GM19463 (cell line): ENCODE measurements around the gene CLEC4G.
"Not testable (repeated sequence)": the region's sequence is repeated elsewhere in the genome, so short reads cannot be mapped to it uniquely, and the experiment has no call there.

Source experiments
- ATAC-seq: cut with Tn5 transposase; IDR thresholded peaks from one replicate; pipeline ENCODE4 v1.9.1; 2021; ENCODE audit warnings: mild to moderate bottlenecking, moderate library complexity; ENCODE audit not compliant: unreplicated experiment

CLEC4G gene, protein sequence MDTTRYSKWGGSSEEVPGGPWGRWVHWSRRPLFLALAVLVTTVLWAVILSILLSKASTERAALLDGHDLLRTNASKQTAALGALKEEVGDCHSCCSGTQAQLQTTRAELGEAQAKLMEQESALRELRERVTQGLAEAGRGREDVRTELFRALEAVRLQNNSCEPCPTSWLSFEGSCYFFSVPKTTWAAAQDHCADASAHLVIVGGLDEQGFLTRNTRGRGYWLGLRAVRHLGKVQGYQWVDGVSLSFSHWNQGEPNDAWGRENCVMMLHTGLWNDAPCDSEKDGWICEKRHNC

DNA sequence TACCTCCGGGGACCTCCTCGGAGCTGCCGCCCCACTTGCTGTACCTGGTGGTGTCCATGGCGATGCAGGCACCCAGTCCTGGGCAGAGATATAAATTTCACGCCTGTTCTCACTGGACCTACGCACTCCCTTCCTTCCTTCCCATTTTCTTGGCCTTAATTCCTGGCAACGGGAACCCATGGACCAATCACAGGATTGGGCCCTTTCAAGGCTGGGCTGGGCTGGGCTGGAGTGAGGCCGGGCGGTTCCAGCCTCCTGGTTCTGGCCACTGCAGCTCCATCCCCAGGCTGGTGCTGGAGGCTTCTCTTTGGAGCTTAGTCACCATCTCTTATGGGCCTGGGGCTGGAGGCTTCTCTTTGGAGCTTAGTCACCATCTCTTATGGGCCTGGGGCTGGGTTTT, at the start of gene CLEC4G:
TSS of gene CLEC4G (minus strand) at position 66 of the 400 bp plus-strand sequence. CDS start at position 58, 8 bp downstream.
- ATAC-seq, result no peak

DNA sequence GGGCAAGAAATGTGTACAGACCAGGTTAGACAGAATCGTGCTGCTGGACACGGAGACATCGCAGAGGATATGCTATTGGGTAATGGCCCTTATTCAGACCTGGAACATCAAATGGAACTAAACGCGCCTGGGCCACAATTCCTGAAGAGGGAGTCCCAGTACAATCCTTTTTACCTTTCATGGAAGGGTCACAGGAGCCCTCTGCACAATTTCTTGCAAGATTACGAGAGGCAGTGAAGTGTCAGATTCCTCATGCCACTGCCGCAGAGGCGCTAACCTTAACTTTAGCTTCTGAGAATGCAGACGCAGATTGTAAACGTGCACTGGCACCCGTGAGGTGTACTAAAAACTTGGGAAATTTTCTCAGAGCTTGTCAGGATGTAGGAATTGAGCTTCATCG, 49.2 kb upstream of the CLEC4G start:
- no peak for ATAC-seq

GRCh38 chr19:7779631-7780486, 47.9 kb upstream of the CLEC4G start:
- no peak for ATAC-seq

DNA sequence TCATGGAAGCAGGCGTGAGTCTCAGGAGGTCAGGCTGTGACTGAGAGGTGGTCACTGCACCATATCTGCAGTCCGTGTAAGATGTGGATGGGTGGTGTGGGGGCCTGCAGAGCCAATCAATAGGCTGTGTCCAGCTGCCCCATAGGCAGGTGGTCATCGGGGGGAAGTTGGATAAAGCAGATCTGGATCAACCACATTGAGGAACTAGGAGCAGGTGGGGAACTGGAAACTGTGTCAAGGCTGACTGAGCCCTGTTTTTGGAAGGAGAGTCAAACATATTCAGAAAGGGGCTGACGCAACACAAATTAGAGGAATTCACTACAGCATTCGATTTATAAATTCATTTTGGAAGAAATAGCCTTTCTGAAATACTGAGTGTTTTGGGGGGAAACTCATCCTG, 46.2 kb upstream of the CLEC4G start:
- ATAC-seq, result no peak

- ATAC-seq, result no peak
These were observed 43.9 kb upstream of the CLEC4G start for GRCh38 chr19:7775761-7776160.

- ATAC-seq, result no peak
These were observed 41.9 kb upstream of the CLEC4G start for GRCh38 chr19:7773841-7774240.

- ATAC-seq, result no peak
These were observed 40.9 kb upstream of the CLEC4G start for GRCh38 chr19:7772752-7773291.

DNA sequence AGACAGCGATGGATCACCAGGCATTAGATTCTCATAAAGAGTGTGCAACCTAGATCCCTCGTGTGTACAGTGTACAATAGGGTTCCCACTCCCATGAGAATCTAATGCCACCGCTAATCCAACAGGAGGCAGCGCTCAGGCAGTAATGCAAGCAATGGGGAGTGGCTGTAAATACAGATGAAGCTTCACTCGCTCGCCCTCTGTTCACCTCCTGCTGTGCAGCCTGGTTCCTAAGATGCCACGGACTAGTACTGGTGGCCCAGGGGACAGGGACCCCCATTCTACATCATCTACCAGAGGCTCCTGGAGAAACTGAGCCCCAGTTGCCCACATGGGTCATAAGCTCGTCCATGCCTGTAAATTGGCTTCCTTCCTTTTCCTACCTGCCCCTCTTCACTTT, 39.2 kb upstream of the CLEC4G start:
- ATAC-seq, result no peak

DNA sequence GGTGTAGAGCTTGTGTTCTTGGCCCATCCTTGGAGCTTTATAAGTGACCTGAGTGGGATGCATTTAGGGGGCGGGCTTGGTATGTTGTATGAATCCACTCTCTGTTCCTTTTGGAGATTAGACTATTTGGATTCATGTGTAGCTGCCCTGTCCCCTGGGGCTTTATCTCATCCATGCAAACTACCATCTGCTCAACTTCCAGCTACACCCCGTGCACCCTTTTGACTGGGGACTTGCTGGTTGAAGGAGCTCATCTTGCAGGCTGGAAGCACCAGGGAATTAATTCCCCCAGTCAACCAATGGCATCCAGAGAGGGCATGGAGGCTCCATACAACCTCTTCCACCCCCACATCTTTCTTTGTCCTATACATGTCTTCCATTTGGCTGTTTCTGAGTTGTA, 37.3 kb upstream of the CLEC4G start:
- no peak for ATAC-seq

- no peak for ATAC-seq
These were observed 35.6 kb upstream of the CLEC4G start for GRCh38 chr19:7767487-7767886.

- ATAC-seq, result no peak
These were observed 34.6 kb upstream of the CLEC4G start for GRCh38 chr19:7766535-7766934.

GRCh38 chr19:7765043-7765442, 33.1 kb upstream of the CLEC4G start:
- ATAC-seq, result not testable (repeated sequence)

GRCh38 chr19:7764157-7764556, 32.2 kb upstream of the CLEC4G start:
- not testable (repeated sequence) for ATAC-seq

DNA sequence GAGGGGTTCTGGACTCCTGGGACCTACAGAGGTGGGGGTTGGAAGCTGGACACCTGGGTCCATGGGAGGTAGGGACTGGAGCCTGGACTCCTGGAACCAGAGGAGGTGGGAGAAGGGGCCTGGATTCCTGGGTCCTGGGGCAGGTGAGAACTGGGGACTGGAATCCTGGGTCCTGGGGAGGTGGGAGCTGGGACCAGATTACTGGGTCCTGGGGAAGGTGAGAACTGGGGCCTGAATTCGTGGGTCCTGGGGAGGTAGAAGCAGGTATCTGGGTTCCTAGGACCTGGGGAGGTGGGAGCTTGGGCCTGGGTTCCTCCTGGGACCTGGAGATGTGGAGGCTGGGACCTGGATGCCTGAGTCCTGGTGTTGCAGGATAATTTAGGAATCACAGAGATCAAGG, 31.8 kb upstream of the CLEC4G start:
- no peak for ATAC-seq

- no peak for ATAC-seq
These were observed 30.9 kb upstream of the CLEC4G start, which contains the start of gene CLEC4M for GRCh38 chr19:7762719-7763293. TSS of gene CLEC4M (plus strand) at chr19:7763243. CDS start at chr19:7763267, 24 bp downstream.

DNA sequence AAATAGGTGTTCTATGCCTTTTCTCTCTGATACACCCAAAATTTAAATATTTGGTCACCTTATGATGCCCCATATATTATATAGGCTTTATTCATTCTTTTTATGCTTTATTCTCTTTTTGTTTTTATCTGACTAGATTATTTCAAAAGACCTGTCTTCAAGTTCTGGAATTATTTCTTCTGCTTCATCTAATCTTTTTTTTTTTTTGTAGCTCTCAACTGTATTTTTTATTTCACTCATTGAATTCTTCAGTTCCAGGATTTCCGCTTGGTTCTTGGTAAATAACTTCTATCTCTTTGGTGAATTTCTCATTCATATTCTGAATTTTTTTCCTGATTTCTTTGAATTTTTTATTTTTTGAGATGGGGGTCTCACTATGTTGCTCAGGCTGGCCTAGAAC, 27.2 kb upstream of the CLEC4G start:
- ATAC-seq, result no peak

DNA sequence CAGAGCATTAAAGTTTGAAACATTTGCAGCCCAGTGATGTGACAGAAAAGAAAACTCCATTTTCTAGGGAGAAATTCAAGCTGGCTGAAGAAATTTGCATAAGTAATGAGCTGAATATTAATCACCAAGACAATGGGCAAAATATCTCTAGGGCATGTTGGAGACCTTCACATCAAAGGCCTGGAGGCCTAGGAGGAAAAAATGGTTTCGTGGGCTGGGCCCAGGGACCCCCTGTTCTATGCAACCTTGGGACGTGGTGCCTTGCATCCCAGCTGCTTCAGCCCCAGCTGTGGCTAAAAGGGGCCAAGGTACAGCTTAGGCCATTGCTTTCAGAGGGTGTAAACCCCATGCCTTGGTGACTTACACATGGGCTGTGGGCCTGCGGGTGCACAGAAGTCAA, 25.4 kb upstream of the CLEC4G start:
- no peak for ATAC-seq

GRCh38 chr19:7756258-7756657, 24.3 kb upstream of the CLEC4G start:
- ATAC-seq, result no peak

DNA sequence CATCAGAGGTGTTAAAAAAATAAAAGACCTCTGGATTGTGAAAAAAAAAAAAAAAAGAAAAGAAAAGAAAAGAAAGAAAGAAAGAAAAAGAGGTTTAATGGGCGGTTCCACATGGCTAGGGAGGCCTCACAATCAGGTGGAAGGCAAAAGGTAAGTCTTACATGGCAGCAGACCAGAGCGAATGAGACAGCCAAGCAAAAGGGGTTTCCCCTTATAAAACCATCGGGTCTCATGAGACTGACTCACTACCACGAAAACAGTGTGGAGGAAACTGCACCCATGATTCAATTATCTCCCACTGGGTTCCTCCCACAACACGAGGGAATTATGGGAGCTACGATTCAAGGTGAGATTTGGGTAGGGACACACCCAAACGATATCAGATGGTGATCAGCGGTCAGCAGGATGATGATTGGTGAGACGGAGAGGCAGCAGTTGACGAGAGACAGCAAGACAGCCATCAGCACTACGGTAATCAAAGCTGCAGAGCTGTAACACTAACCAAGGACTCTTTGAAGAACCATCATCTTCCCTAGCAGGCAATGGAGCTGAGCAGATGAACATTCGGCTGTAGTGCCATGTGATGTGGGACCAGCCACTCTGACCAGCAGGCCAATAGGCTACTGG, 19.4 kb upstream of the CLEC4G start:
- no peak for ATAC-seq

- ATAC-seq, result no peak
These were observed 16.8 kb upstream of the CLEC4G start for GRCh38 chr19:7748756-7749155.

GRCh38 chr19:7748171-7748570, 16.3 kb upstream of the CLEC4G start:
- no peak for ATAC-seq
